ENCODE results near the gene MYOM1.
"Not testable (repeated sequence)": the region's sequence is repeated elsewhere in the genome, so short reads cannot be mapped to it uniquely, and the experiment has no call there.

Gene MYOM1

DNA sequence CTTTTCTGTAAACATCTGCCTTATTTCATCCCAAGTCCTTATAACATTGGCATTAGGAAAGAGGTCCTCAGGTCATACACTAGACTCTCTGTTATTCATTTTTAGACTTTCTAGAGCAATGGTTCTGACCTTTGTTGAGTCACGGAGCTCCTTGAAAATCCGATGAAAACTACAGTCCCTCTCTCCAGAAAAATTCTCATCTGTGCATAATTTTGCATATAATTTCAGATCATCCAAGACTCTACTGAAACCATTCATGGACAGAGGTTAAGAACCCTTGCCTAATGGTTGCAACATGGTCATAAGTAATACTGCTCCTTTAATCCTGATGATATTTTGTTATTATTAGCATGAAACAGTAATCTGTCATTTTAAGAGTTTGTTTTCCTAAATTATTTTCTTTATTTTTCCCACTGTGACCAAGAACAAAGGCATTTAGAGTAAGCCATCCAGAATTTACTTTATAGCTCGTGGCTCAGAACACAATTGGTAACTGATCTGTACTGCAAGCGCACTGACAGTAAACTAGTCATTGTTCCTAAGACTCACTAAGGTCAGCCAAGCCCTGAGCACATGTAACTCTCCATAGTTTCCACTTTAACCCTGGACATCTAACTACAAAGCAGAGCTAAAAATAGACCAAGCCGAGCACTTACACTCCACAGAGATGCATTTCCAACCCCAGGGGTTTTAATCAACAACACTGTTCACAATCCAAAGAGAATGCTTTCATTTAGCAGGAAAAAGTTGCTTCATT lies 8.4 kb downstream of the MYOM1 start:
- POLR2A ChIA-PET: no interaction called here
- CTCF ChIA-PET: interaction anchor here (0.8 kb wide), 1 partner anchor 264 kb away, joined by 3 read pairs; no protein-coding TSS in a partner anchor
- TF ChIP-seq L3MBTL2 (conservative IDR thresholded peaks at IDR 0.05) (no peak), SP1 (IDR thresholded peaks at IDR 0.05) (no peak), ELF4 (IDR thresholded peaks at IDR 0.05) (no peak), BHLHE40 (IDR thresholded peaks at IDR 0.05; ENCODE audit: borderline replicate concordance) (no peak), ZNF384 (IDR thresholded peaks at IDR 0.05) (no peak)
- DNase-seq (ENCODE audit: extremely low spot score): no peak

DNA sequence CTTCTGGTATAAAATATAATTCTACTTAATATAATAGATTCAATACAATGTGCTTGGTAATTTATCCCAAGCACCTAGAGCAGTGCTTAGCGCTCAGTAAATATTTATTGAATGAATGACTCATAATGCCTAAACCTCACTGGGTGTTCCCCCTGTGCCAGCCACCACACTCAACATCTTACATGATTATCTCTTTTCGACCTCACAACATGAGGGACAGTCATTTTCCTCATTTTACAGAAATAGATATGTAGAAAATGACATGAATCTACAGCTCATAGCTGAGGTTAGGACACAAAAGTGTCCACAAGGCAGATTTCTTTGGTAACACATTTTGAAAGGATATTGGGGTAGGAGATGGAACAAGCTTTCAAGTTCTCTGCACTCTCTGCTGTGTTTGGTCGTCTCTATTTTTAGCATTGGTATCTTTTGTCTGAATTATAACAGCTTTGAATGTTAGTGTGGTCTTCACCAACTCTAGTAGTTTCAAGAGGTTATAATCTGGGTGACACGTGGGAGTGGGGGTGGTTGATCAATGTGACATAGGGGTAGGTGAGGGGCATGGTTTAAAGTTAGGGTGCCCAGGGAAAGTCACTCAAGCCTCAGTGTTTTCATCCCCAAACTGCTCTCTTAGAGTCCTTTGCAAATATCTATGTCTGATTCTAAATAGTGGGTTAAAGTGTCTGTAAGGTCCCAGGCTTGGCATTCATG lies 9.8 kb downstream of the MYOM1 start:
- TF ChIP-seq BHLHE40 (IDR thresholded peaks at IDR 0.05; ENCODE audit: borderline replicate concordance): no peak
- TF ChIP-seq FOXA1 (IDR thresholded peaks at IDR 0.05): no peak
- no peak for TF ChIP-seq TARDBP (IDR thresholded peaks at IDR 0.05)
- no peak for TF ChIP-seq NFRKB (IDR thresholded peaks at IDR 0.05)
- TF ChIP-seq LEF1 (IDR thresholded peaks at IDR 0.05; ENCODE audit: borderline replicate concordance): no peak
- ChIA-PET POLR2A (no interaction called here), CTCF (no interaction called here)
- DNase-seq (ENCODE audit: extremely low spot score): no peak

DNA sequence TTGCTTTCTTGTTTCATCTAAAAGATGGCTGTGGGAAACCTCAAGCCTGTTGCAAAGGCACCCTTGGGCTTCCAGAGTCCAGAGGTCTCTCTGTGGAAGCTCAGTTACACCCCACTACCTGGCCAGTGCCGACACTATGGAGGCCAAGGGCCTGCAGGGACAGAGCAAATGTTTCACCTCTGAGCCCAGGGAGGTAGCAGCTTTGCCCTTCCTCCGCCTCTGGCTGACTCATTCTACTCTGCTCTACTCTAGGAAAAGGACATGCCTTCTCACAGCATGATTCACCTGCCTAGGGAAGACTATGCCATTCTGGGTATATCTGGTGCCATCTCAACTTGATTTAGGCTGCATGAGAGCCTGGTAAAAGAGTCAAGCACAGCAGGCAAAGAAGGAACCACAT lies 12.2 kb downstream of the MYOM1 start:
- DNase-seq (ENCODE audit: extremely low spot score): no peak
- no peak for TF ChIP-seq BHLHE40 (IDR thresholded peaks at IDR 0.05; ENCODE audit: borderline replicate concordance)
- no peak for TF ChIP-seq ELF4 (IDR thresholded peaks at IDR 0.05)
- no peak for TF ChIP-seq CTBP1 (IDR thresholded peaks at IDR 0.05; ENCODE audit: borderline replicate concordance)
- no peak for TF ChIP-seq FOXA1 (IDR thresholded peaks at IDR 0.05)
- TF ChIP-seq LEF1 (IDR thresholded peaks at IDR 0.05; ENCODE audit: borderline replicate concordance): no peak
- no peak for TF ChIP-seq TARDBP (IDR thresholded peaks at IDR 0.05)
- no peak for TF ChIP-seq NFRKB (IDR thresholded peaks at IDR 0.05)
- TF ChIP-seq FOXM1 (IDR thresholded peaks at IDR 0.05; ENCODE audit: borderline replicate concordance): no peak
- TF ChIP-seq L3MBTL2 (conservative IDR thresholded peaks at IDR 0.05): no peak
- TF ChIP-seq SUZ12 (IDR thresholded peaks at IDR 0.05): no peak
- no peak for TF ChIP-seq SP1 (IDR thresholded peaks at IDR 0.05)
- TF ChIP-seq ZNF384 (IDR thresholded peaks at IDR 0.05): no peak
- TF ChIP-seq HDGF (IDR thresholded peaks at IDR 0.05; ENCODE audit: borderline replicate concordance): no peak
- TF ChIP-seq, protein P1, sequence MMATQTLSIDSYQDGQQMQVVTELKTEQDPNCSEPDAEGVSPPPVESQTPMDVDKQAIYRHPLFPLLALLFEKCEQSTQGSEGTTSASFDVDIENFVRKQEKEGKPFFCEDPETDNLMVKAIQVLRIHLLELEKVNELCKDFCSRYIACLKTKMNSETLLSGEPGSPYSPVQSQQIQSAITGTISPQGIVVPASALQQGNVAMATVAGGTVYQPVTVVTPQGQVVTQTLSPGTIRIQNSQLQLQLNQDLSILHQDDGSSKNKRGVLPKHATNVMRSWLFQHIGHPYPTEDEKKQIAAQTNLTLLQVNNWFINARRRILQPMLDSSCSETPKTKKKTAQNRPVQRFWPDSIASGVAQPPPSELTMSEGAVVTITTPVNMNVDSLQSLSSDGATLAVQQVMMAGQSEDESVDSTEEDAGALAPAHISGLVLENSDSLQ (IDR thresholded peaks at IDR 0.05): no peak
- CTCF ChIA-PET: no interaction called here
- POLR2A ChIA-PET: no interaction called here

DNA sequence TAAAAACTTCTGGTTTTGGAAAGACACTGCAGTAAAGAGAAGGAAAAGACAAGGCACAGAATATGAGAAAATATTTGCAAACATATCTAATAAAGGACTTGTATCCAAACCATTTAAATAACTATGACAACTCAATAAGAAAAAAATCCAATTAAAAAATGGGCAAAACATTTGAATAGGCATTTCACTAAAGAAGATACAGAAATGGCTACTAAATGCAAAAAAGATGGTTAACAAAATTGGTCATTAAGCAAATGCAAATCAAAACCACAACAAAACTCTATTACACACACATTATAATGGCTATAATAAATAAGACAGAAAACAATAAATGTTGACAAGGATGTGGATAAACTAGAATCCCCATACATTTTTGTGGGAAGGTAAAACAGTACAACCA lies 14.5 kb downstream of the MYOM1 start:
- no peak for TF ChIP-seq SUZ12 (IDR thresholded peaks at IDR 0.05)
- TF ChIP-seq LEF1 (IDR thresholded peaks at IDR 0.05; ENCODE audit: borderline replicate concordance): no peak
- TF ChIP-seq CTBP1 (IDR thresholded peaks at IDR 0.05; ENCODE audit: borderline replicate concordance): no peak
- CTCF ChIA-PET: no interaction called here
- POLR2A ChIA-PET: no interaction called here
- no peak for DNase-seq (ENCODE audit: extremely low spot score)

DNA sequence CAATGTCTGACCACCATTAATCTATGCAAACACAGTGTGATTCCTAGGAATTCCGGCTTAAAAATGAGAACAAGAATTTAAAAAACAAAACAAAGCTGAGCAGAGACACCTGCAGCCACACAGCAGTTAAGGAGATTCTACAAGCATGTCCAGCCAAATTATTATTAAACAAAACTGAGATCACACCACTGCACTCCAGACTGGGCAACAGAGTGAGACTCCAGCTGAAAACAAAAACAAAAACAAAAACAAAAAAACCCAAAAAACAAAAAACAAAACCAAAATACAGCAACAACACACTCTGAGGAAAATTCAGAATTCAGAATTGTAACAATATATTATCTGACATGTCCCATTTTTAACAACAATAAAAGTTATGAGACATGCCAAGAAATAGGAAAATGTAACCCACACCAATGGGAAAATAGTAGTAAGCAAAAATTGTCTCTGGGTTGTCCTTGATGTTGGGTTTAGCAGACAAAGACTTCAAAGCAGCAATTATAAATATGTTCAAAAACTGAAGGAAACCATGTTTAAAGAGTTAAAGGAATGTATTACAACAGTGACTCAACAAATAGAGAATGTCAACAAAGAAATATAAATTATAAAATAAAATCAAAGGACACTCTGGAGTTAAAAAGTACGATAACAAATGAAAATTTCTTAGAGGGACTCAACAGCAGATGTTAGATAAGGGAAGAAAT lies 19.7 kb downstream of the MYOM1 start:
- no peak for TF ChIP-seq BHLHE40 (IDR thresholded peaks at IDR 0.05; ENCODE audit: borderline replicate concordance)
- TF ChIP-seq CTBP1 (IDR thresholded peaks at IDR 0.05; ENCODE audit: borderline replicate concordance): no peak
- no peak for TF ChIP-seq ZNF384 (IDR thresholded peaks at IDR 0.05)
- TF ChIP-seq, protein P1 (IDR thresholded peaks at IDR 0.05): no peak
- no peak for TF ChIP-seq TARDBP (IDR thresholded peaks at IDR 0.05)
- TF ChIP-seq SP1 (IDR thresholded peaks at IDR 0.05): no peak
- no peak for TF ChIP-seq L3MBTL2 (conservative IDR thresholded peaks at IDR 0.05)
- TF ChIP-seq NFRKB (IDR thresholded peaks at IDR 0.05): no peak
- TF ChIP-seq ARNT (IDR thresholded peaks at IDR 0.05): no peak
- no peak for TF ChIP-seq FOXM1 (IDR thresholded peaks at IDR 0.05; ENCODE audit: borderline replicate concordance)
- TF ChIP-seq FOXA1 (IDR thresholded peaks at IDR 0.05): no peak
- no peak for TF ChIP-seq FOXK2 (IDR thresholded peaks at IDR 0.05)
- no peak for TF ChIP-seq SUZ12 (IDR thresholded peaks at IDR 0.05)
- no peak for TF ChIP-seq LEF1 (IDR thresholded peaks at IDR 0.05; ENCODE audit: borderline replicate concordance)
- TF ChIP-seq ELF4 (IDR thresholded peaks at IDR 0.05): no peak
- TF ChIP-seq HDGF (IDR thresholded peaks at IDR 0.05; ENCODE audit: borderline replicate concordance): no peak
- POLR2A ChIA-PET: no interaction called here
- CTCF ChIA-PET: interaction anchor here (0.6 kb wide), 1 partner anchor 215 kb away, joined by 3 read pairs; no protein-coding TSS in a partner anchor
- DNase-seq (ENCODE audit: extremely low spot score): no peak

DNA sequence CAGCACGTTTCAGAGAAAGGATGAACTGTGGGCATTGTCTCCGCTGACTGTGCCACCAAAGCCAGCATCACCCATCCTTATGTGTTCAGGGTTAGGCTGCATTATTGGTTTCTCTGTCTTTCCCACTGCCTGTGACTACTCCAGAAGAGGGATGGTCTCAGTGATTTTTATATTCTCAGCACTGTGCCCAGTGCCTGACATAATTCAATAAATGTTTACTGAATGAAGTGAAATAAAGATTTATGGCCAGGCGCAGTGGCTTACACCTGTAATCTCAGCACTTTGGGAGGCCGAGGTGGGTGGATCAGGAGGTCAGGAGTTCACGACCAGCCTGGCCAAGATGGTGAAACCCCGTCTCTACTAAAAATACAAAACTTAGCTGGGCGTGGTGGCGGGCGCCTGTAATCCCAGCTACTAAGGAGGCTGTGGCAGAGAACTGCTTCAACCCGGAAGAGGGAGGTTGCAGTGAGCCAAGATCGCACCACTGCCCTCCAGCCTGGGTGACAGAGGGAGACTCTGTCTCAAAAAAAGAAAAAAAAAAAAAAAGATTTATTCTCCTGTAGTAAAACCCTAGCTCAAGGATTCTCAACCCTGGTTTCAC lies 21.4 kb downstream of the MYOM1 start:
- CTCF ChIA-PET; DNase-seq (ENCODE audit: extremely low spot score); POLR2A ChIA-PET: not testable (repeated sequence)
